Sigmoid colon (tissue), 7 donors: ENCODE data around the gene THAP6. TPM values are rescaled to one million over a fixed set of nuclear protein-coding genes. Genes with fewer than 3 reads are reported as not detected.

Experiments
- DNase-seq: peaks from one replicate; pipeline ENCODE4 v3.0.0-alpha.2; 2019
- H3K27ac ChIP-seq, 4 donors: fragments of 200-600 bp; sonication (generic); one replicate each; pipeline ENCODE4 v1.5.1; 2016 to 2019; ENCODE audit warnings: mild to moderate bottlenecking in 1 of 4
- H3K27me3 ChIP-seq, 3 donors: fragments of 200-600 bp; sonication (generic); one replicate each; pipeline ENCODE4 v1.5.1; 2019; ENCODE audit warnings: mild to moderate bottlenecking in 1 of 3
- H3K36me3 ChIP-seq, 4 donors: fragments of 200-600 bp; sonication (generic); one replicate each; pipeline ENCODE4 v1.5.1; 2016 to 2019
- H3K4me1 ChIP-seq, 4 donors: fragments of 200-600 bp; sonication (generic); one replicate each; pipeline ENCODE4 v1.5.1; 2017 to 2019
- H3K4me3 ChIP-seq, 4 donors: fragments of 200-600 bp; sonication (generic); one replicate each; pipeline ENCODE4 v1.5.1; 2017 to 2019; ENCODE audit warnings: mild to moderate bottlenecking in 2 of 4, moderate library complexity in 1 of 4
- H3K9me3 ChIP-seq, 4 donors: fragments of 200-600 bp in 3 of 4; sonication (generic) in 3 of 4; one replicate each; pipeline versions ENCODE4 v1.5.1 to v1.6.1; 2013 to 2019
- EP300 ChIP-seq, 4 donors: sonication (generic); formaldehyde crosslinking; IDR thresholded peaks; one replicate each; pipeline ENCODE4 v1.6.1; 2017; ENCODE audit warnings: antibody characterized with exemption in 4 of 4
- POLR2A ChIP-seq, 2 donors: fragments of 450-650 bp; IDR thresholded peaks; one replicate each; pipeline ENCODE4 v1.6.1; 2016; ENCODE audit warnings: antibody characterized with exemption in 2 of 2, mild to moderate bottlenecking in 2 of 2, moderate library complexity in 2 of 2
- POLR2AphosphoS5 ChIP-seq, 4 donors: sonication (generic); formaldehyde crosslinking; IDR thresholded peaks; one replicate each; pipeline ENCODE4 v1.6.1; 2017; ENCODE audit warnings: antibody characterized with exemption in 4 of 4
- WGBS, 2 donors: extraction: QIAGEN DNeasy Blood & Tissue Kit; methylation state at CpG; one replicate each; pipeline ENCODE4 v1.1.7; 2013; 5-methylcytosine and 5-hydroxymethylcytosine counted together
- intact Hi-C: fragments of 100-400 bp; cut with DNase I; formaldehyde crosslinking; loops from one replicate; pipeline ENCODE4 v1.15.1; 2023
- polyA plus RNA-seq, 3 donors: library from polyadenylated mRNA; stranded (reverse); fragments of 200-250 nt; gene quantifications; one replicate each; pipeline ENCODE4 v1.2.3, GENCODE V29; 2013
- total RNA-seq, 4 donors: library from RNA; depleted of rRNA; stranded (reverse); fragments of >200 nt; gene quantifications; one replicate each; pipeline ENCODE4 v1.1.0, GENCODE V29; 2016
- TF ChIP-seq, protein P1 (sequence below), 4 experiments: fragments of 450-650 bp in 3 of 4; fragments of 200-600 bp in 1 of 4; IDR thresholded peaks; one replicate each; pipeline ENCODE4 v1.5.1; 2016 to 2019; ENCODE audit warnings: antibody characterized with exemption in 4 of 4, mild to moderate bottlenecking in 3 of 4, moderate library complexity in 2 of 4
- donor health status: healthy with polysubstance abuse.
- donor health status: Bipolar disorder and iron deficiency.
- donor health status: healthy.

Gene THAP6
- total RNA-seq (10 to 100 TPM; 17.1 to 38.8 (median 20.0) TPM), polyA plus RNA-seq (1 to 10 TPM; 4.8 to 9.9 (median 6.6) TPM)

GRCh38 chr4:75514131-75514948 lies at the start of gene THAP6, which contains the start of gene RCHY1:
TSS of gene THAP6 (plus strand) at chr4:75514473. CDS start at chr4:75515453, 980 bp downstream.
TSS of gene RCHY1 (minus strand) at chr4:75514403. CDS start at chr4:75514286, 117 bp downstream.
- Histone ChIP-seq H3K27ac (peak within 1 kb of the TSS; percentile 95 to 97 (median 96)), H3K36me3 (peaks cover 0 to 28% (median 5%) of the 10 kb centered on the region in 4 donors), H3K9me3 (no peaks in the 10 kb centered on the region), H3K4me1 (peaks cover 0 to 51% (median 39%) of the 10 kb centered on the region in 4 donors), H3K4me3 (peak within 1 kb of the TSS; percentile 63 to 72 (median 66)), H3K27me3 (no peaks in the 10 kb centered on the region)
- TF ChIP-seq POLR2A (IDR thresholded peaks at IDR 0.05) = peak in 1 of 2 donors; percentile 64
- TF ChIP-seq EP300 (IDR thresholded peaks at IDR 0.05) = peak in 1 of 4 donors; percentile 54
- TF ChIP-seq, protein P1, sequence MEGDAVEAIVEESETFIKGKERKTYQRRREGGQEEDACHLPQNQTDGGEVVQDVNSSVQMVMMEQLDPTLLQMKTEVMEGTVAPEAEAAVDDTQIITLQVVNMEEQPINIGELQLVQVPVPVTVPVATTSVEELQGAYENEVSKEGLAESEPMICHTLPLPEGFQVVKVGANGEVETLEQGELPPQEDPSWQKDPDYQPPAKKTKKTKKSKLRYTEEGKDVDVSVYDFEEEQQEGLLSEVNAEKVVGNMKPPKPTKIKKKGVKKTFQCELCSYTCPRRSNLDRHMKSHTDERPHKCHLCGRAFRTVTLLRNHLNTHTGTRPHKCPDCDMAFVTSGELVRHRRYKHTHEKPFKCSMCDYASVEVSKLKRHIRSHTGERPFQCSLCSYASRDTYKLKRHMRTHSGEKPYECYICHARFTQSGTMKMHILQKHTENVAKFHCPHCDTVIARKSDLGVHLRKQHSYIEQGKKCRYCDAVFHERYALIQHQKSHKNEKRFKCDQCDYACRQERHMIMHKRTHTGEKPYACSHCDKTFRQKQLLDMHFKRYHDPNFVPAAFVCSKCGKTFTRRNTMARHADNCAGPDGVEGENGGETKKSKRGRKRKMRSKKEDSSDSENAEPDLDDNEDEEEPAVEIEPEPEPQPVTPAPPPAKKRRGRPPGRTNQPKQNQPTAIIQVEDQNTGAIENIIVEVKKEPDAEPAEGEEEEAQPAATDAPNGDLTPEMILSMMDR (IDR thresholded peaks at IDR 0.05) = no peak
- peak; percentile 89 to 94 (median 94) for TF ChIP-seq POLR2AphosphoS5 (IDR thresholded peaks at IDR 0.05)
- DNase-seq = peak; percentile 98
- 0% methylated on average over 61 of the region's 61 CpGs for WGBS, 2 donors
- intact Hi-C loops = loop anchor here (5.0 to 10.0 kb wide), 5 partner anchors 158 to 1560 kb away; partner anchors contain the start of genes BTC, CCNI, G3BP2 and MTHFD2L

- no peak for DNase-seq
- no peak overlapping the region for H3K4me3 ChIP-seq
- H3K4me1 ChIP-seq = peaks cover 0 to 5% (median 0%) of the 10 kb centered on the region in 4 donors
- no peaks in the 10 kb centered on the region for H3K36me3 ChIP-seq
- no peak overlapping the region for H3K27ac ChIP-seq
- 96 to 99% methylated on average over 1 of the region's 1 CpG for WGBS, 2 donors
- intact Hi-C loops = loop anchor here (5.0 kb wide), 1 partner anchor 538 kb away; the partner anchor contains the start of gene PARM1
- TF ChIP-seq POLR2AphosphoS5 (IDR thresholded peaks at IDR 0.05) (no peak), POLR2A (IDR thresholded peaks at IDR 0.05) (no peak), EP300 (IDR thresholded peaks at IDR 0.05) (no peak)
- TF ChIP-seq, protein P1 (IDR thresholded peaks at IDR 0.05) = no peak
- H3K9me3 ChIP-seq = no peaks in the 10 kb centered on the region
- no peaks in the 10 kb centered on the region for H3K27me3 ChIP-seq
Observed at GRCh38 chr4:75469896-75470295, 44.4 kb upstream of the THAP6 start.

- no peak for DNase-seq
- TF ChIP-seq POLR2AphosphoS5 (IDR thresholded peaks at IDR 0.05) = no peak
- TF ChIP-seq, protein P1 (IDR thresholded peaks at IDR 0.05) = no peak
- no peak for TF ChIP-seq POLR2A (IDR thresholded peaks at IDR 0.05)
- no peak for TF ChIP-seq EP300 (IDR thresholded peaks at IDR 0.05)
- Histone ChIP-seq H3K9me3 (no peaks in the 10 kb centered on the region), H3K27ac (no peak overlapping the region), H3K4me3 (no peak overlapping the region), H3K27me3 (no peaks in the 10 kb centered on the region), H3K4me1 (peaks cover 0 to 5% (median 0%) of the 10 kb centered on the region in 4 donors), H3K36me3 (no peaks in the 10 kb centered on the region)
- 94% methylated on average over 1 of the region's 1 CpG for WGBS, 2 donors
- intact Hi-C loops = no loop called here
Observed at GRCh38 chr4:75470738-75471137, 43.5 kb upstream of the THAP6 start.

DNA sequence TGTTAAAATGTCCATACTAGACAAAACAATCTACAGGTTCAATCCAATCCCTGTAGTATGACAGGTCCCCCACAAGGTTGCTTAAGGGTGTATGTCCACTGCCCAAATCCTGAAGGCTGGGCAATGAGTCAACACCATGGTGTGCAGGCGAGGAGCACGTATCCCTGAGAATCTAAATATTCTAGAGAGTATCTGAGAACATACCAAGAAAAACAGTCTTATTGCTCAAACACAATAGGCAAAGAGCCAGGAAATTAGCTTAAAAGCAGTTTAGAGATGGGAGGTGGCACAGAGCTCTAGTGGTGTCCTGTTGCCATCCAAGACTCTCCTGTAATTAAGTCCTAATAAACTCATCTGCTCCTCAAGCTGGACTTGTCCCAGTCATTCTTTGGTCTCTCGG lies 37.1 kb upstream of the THAP6 start:
- H3K4me3 ChIP-seq = no peak overlapping the region
- H3K27ac ChIP-seq = no peak overlapping the region
- intact Hi-C loops = no loop called here
- no peaks in the 10 kb centered on the region for H3K9me3 ChIP-seq
- TF ChIP-seq POLR2AphosphoS5 (IDR thresholded peaks at IDR 0.05) (no peak), POLR2A (IDR thresholded peaks at IDR 0.05) (no peak), EP300 (IDR thresholded peaks at IDR 0.05) (no peak)
- TF ChIP-seq, protein P1 (IDR thresholded peaks at IDR 0.05) = no peak
- 97 to 99% methylated on average over 3 of the region's 3 CpGs for WGBS, 2 donors
- H3K27me3 ChIP-seq = no peaks in the 10 kb centered on the region
- H3K36me3 ChIP-seq = peaks cover 0 to 42% (median 7%) of the 10 kb centered on the region in 4 donors
- H3K4me1 ChIP-seq = no peaks in the 10 kb centered on the region
- no peak for DNase-seq
